HG02970 (cell line): ENCODE results near the gene BMP6.

ENCODE experiments used
- ATAC-seq: cut with Tn5 transposase; IDR thresholded peaks from one replicate; pipeline ENCODE4 v1.9.1; 2021; ENCODE audit warnings: mild to moderate bottlenecking, moderate library complexity, moderate number of reproducible peaks; ENCODE audit not compliant: unreplicated experiment, low FRiP score

The BMP6 gene

GRCh38 chr6:7819431-7820015 lies 93.6 kb downstream of the BMP6 start:
- no peak for ATAC-seq

GRCh38 chr6:7820288-7820835 lies 94.5 kb downstream of the BMP6 start:
- no peak for ATAC-seq

- ATAC-seq = no peak
Measured at GRCh38 chr6:7821426-7821825, 95.5 kb downstream of the BMP6 start.

- no peak for ATAC-seq
Measured at GRCh38 chr6:7823552-7823951, 97.7 kb downstream of the BMP6 start.

GRCh38 chr6:7825986-7826385 lies 100.1 kb downstream of the BMP6 start:
- ATAC-seq = no peak

- ATAC-seq = no peak
Measured at GRCh38 chr6:7827142-7827541, 101.2 kb downstream of the BMP6 start.

- no peak for ATAC-seq
Measured at GRCh38 chr6:7828124-7828523, 102.2 kb downstream of the BMP6 start.

- ATAC-seq = no peak
Measured at GRCh38 chr6:7832904-7833750, 107.2 kb downstream of the BMP6 start.

- no peak for ATAC-seq
Measured at GRCh38 chr6:7833751-7834070, 107.8 kb downstream of the BMP6 start.

- ATAC-seq = no peak
Measured at GRCh38 chr6:7836371-7837026, 110.6 kb downstream of the BMP6 start.

- ATAC-seq = no peak
Measured at GRCh38 chr6:7841781-7842468, 116.0 kb downstream of the BMP6 start.

GRCh38 chr6:7846966-7847818 lies 121.3 kb downstream of the BMP6 start:
- no peak for ATAC-seq

GRCh38 chr6:7848229-7848628 lies 122.3 kb downstream of the BMP6 start:
- no peak for ATAC-seq

- no peak for ATAC-seq
Measured at GRCh38 chr6:7851780-7852179, 125.9 kb downstream of the BMP6 start.

- ATAC-seq = no peak
Measured at GRCh38 chr6:7859591-7859990, 133.7 kb downstream of the BMP6 start.

- no peak for ATAC-seq
Measured at GRCh38 chr6:7865781-7866180, 139.9 kb downstream of the BMP6 start.

- ATAC-seq = no peak
Measured at GRCh38 chr6:7866526-7866925, 140.6 kb downstream of the BMP6 start.

- no peak for ATAC-seq
Measured at GRCh38 chr6:7868926-7869325, 143.0 kb downstream of the BMP6 start.

GRCh38 chr6:7878401-7878964 lies 152.6 kb downstream of the BMP6 start:
- no peak for ATAC-seq

- ATAC-seq = no peak
Measured at GRCh38 chr6:7879043-7879442, 153.1 kb downstream of the BMP6 start.
